ENCODE measurements around the gene CERCAM.

The CERCAM gene, protein sequence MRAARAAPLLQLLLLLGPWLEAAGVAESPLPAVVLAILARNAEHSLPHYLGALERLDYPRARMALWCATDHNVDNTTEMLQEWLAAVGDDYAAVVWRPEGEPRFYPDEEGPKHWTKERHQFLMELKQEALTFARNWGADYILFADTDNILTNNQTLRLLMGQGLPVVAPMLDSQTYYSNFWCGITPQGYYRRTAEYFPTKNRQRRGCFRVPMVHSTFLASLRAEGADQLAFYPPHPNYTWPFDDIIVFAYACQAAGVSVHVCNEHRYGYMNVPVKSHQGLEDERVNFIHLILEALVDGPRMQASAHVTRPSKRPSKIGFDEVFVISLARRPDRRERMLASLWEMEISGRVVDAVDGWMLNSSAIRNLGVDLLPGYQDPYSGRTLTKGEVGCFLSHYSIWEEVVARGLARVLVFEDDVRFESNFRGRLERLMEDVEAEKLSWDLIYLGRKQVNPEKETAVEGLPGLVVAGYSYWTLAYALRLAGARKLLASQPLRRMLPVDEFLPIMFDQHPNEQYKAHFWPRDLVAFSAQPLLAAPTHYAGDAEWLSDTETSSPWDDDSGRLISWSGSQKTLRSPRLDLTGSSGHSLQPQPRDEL

DNA sequence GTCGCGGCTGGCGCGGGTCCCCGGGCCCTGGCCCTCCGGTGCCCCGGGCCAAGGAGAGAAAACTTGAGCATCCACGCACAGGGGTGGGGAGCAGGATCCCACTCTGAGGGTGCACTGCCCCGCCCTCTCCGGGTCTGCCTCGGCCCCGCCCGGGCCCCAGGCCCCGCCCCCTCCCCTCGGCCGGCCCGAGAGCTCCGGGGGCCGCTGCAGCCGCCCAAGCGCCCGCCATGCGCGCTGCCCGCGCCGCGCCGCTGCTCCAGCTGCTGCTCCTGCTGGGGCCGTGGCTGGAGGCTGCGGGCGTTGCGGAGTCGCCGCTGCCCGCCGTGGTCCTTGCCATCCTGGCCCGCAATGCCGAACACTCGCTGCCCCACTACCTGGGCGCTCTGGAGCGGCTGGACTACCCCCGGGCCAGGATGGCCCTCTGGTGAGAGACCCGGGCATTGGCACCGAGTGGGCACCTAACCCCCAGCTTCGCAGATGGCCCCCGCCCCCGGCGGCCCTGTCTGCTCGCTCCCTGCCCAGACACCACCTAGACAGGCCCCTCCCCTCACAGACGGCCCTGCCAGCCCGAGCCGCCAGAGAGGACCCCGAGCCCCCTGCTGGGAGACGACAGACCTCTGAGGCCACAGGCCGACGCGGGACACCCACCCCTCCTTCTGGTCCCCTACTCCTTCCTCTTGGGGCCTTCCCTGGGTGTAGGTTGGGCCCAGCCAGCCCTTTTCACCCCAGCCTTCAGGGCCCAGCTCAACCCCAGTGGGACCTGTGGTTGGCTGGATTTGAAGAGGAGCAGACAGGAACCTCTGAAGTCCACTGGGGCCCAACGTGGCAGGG lies at the start of gene CERCAM:
Gene CERCAM (plus strand): TSS at position 207 of the 831 bp plus-strand sequence. CDS start 21 bp downstream, at position 228.
- peaks cover 14% of the 10 kb centered on the region for H3K4me1 Mint-ChIP-seq (ENCODE audit: low read depth)
- peak within 1 kb of the TSS; percentile 77 for H3K4me3 Mint-ChIP-seq
- no peaks in the 10 kb centered on the region for H3K36me3 Mint-ChIP-seq (ENCODE audit: low read depth)
- peaks cover 22% of the 10 kb centered on the region for H3K27me3 Mint-ChIP-seq
- no peaks in the 10 kb centered on the region for H3K9me3 Mint-ChIP-seq
- no peak within 1 kb of the TSS for H3K27ac Mint-ChIP-seq

DNA sequence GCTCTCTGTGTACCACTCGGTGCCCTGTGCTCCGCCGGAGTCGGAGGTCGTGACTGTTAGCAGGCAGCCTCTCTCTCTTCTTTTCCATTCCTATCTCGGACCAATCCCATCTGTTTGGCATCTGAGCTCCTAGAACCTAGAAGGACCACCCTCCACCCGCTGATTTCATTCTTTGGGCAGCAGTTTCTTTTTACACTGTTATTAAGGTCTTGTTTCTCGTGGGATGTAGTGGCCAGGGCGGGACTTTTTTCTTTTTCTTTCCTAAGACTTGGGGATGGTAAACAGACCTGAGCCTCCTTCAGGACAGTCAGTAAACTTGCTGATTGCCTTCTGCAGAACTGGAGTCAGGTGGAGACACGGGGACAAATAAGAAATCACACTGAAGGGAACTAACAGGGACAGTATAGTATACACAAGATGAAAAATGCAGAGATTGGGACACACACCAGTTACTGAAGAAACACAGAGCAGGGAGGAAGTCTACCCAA lies 49.0 kb upstream of the CERCAM start:
- Mint-ChIP-seq H3K4me3 (peak overlapping the region; percentile 98), H3K27me3 (no peaks in the 10 kb centered on the region)

DNA sequence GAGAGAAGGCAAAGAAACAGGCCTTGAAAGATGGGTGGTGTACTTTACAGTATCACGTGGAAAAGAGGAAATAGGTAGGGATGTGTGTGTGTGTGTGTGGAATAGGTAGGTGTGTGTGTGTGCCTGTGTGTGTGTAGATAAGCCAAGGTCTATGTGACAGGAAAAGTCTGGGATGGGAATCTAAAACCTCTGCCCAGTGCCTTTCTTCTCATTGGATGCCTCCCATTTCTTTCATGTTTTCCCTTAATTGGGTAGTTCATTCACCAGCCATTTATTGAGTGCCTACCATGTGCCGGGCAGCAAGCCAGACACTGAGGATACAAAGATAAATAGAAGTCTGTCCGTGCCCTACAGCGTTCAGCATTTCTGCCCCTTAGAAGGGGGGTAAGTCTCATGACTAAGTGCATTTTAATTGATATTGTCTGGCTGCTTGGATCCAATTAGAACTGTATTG lies 48.4 kb upstream of the CERCAM start:
- Mint-ChIP-seq H3K9me3 (no peaks in the 10 kb centered on the region), H3K36me3 (ENCODE audit: low read depth) (peaks cover 26% of the 10 kb centered on the region), H3K4me1 (ENCODE audit: low read depth) (peaks cover 34% of the 10 kb centered on the region), H3K4me3 (peak overlapping the region; percentile 98), H3K27ac (peak overlapping the region; percentile 95), H3K27me3 (no peaks in the 10 kb centered on the region)

More for the DNA sequence above, 49.0 kb upstream of the CERCAM start:
- peak overlapping the region; percentile 95 for H3K27ac Mint-ChIP-seq
- H3K9me3 Mint-ChIP-seq: no peaks in the 10 kb centered on the region
- peaks cover 26% of the 10 kb centered on the region for H3K36me3 Mint-ChIP-seq (ENCODE audit: low read depth)
- peaks cover 30% of the 10 kb centered on the region for H3K4me1 Mint-ChIP-seq (ENCODE audit: low read depth)

GRCh38 chr9:128372784-128373183 lies 47.9 kb upstream of the CERCAM start:
- H3K4me1 Mint-ChIP-seq (ENCODE audit: low read depth): peaks cover 34% of the 10 kb centered on the region
- H3K9me3 Mint-ChIP-seq: no peaks in the 10 kb centered on the region
- H3K27me3 Mint-ChIP-seq: no peaks in the 10 kb centered on the region
- peak overlapping the region; percentile 95 for H3K27ac Mint-ChIP-seq
- peak overlapping the region; percentile 98 for H3K4me3 Mint-ChIP-seq
- H3K36me3 Mint-ChIP-seq (ENCODE audit: low read depth): peaks cover 26% of the 10 kb centered on the region

GRCh38 chr9:128374221-128374675 lies 46.4 kb upstream of the CERCAM start:
- peaks cover 34% of the 10 kb centered on the region for H3K4me1 Mint-ChIP-seq (ENCODE audit: low read depth)
- no peak overlapping the region for H3K27ac Mint-ChIP-seq
- no peak overlapping the region for H3K4me3 Mint-ChIP-seq
- no peaks in the 10 kb centered on the region for H3K27me3 Mint-ChIP-seq
- peaks cover 35% of the 10 kb centered on the region for H3K36me3 Mint-ChIP-seq (ENCODE audit: low read depth)
- no peaks in the 10 kb centered on the region for H3K9me3 Mint-ChIP-seq

DNA sequence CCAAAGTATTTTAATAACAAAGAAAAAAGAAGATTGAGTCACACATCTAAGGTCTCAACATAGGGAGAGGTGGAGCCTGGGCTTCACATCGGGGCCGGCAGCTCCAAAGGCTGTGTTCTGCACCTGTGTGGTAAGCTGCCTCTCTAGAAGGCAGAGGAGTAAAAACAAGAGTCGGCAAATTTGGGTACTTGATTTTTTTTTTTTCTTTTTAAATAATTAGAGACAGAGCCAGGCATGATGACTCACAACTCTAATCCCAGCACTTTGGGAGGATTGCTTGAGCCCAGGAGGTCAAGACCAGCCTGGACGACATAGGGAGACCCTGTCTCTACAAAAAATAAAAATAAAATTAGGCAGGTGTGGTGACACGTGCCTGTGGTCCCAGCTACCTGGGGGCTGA lies 44.8 kb upstream of the CERCAM start:
- Mint-ChIP-seq H3K36me3 (ENCODE audit: low read depth) (peaks cover 35% of the 10 kb centered on the region), H3K4me3 (no peak overlapping the region), H3K27ac (no peak overlapping the region), H3K4me1 (ENCODE audit: low read depth) (peaks cover 25% of the 10 kb centered on the region), H3K9me3 (no peaks in the 10 kb centered on the region), H3K27me3 (no peaks in the 10 kb centered on the region)

- H3K36me3 Mint-ChIP-seq (ENCODE audit: low read depth): peaks cover 23% of the 10 kb centered on the region
- no peaks in the 10 kb centered on the region for H3K9me3 Mint-ChIP-seq
- no peak overlapping the region for H3K4me3 Mint-ChIP-seq
- H3K27me3 Mint-ChIP-seq: no peaks in the 10 kb centered on the region
- H3K27ac Mint-ChIP-seq: no peak overlapping the region
- no peaks in the 10 kb centered on the region for H3K4me1 Mint-ChIP-seq (ENCODE audit: low read depth)
Measured at GRCh38 chr9:128382261-128382660, 38.4 kb upstream of the CERCAM start.

DNA sequence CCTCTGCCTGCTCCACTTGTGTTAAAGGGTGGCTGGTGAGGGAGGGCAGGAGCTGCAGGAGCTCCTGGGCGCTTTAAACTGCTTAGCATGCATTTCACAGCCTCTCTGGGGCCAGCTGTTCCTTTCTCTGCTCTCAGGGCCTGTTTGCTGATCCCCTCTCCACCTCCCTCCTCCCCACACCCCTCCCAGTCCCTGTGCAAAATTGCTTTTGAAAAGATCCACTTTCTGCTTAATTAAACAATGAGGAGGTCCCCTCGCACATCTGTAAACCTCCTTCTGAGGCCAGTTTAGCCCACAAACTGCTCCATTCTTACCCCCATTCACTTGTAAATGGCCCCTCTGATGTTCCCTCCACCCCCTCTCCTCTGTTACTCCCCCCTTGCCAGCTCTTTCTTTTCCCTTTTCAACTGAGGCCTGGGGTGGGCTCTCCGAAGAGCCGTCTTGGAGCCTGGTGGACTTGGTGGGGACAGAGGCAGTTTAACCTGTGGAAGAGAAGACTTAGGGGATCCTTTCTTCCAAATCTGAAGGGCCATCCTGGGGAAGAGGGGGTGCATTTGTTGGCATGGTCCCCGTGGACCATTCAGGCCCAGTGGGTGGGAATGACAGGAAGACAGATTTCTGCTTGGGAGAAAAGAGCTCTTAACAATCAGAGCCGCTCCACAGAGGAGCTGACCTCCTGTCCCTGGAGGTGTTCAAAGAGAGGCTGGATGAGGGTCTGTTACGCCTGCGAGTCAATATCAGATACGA lies 37.5 kb upstream of the CERCAM start:
- H3K9me3 Mint-ChIP-seq: no peaks in the 10 kb centered on the region
- no peak overlapping the region for H3K27ac Mint-ChIP-seq
- H3K4me3 Mint-ChIP-seq: no peak overlapping the region
- peaks cover 30% of the 10 kb centered on the region for H3K36me3 Mint-ChIP-seq (ENCODE audit: low read depth)
- H3K27me3 Mint-ChIP-seq: no peaks in the 10 kb centered on the region
- no peaks in the 10 kb centered on the region for H3K4me1 Mint-ChIP-seq (ENCODE audit: low read depth)

GRCh38 chr9:128383791-128384190 lies 36.9 kb upstream of the CERCAM start:
- Mint-ChIP-seq H3K4me3 (no peak overlapping the region), H3K4me1 (ENCODE audit: low read depth) (no peaks in the 10 kb centered on the region), H3K27me3 (no peaks in the 10 kb centered on the region), H3K9me3 (no peaks in the 10 kb centered on the region), H3K36me3 (ENCODE audit: low read depth) (peaks cover 26% of the 10 kb centered on the region), H3K27ac (no peak overlapping the region)

DNA sequence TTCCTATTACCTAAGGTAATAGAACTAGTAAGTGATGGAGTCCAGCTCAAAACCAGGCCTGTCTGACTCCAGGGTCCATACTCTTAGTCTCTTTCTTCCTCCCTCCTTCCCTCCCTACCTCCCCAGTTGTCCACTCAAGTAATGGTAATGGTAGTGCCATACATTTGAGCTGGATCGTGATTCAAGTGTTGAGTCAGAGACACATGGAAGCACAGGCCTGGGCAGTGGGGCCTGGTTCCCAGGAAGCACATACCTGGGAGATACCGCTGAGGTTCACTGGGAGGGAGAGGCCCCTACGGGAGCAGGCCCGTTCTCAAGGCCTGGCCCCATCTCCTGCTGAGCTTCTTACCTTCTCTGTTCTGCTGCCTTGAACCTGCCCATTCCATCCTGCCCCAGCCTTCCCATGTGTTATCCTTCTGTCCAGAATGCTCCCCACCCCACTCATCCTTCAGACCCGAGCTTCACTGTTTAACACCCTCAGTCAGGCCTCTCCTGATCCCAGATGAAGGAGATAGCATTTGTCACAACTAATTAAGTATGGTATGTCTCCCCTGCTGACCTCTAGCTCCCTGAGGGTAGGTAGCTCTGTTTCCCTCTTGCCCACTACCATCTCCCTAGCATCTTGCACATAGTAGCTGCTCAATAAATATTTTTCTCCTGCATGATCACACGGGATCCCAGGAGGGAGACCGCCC lies 35.7 kb upstream of the CERCAM start:
- H3K27me3 Mint-ChIP-seq: no peaks in the 10 kb centered on the region
- no peaks in the 10 kb centered on the region for H3K9me3 Mint-ChIP-seq
- H3K4me1 Mint-ChIP-seq (ENCODE audit: low read depth): no peaks in the 10 kb centered on the region
- H3K4me3 Mint-ChIP-seq: no peak overlapping the region
- no peak overlapping the region for H3K27ac Mint-ChIP-seq
- peaks cover 22% of the 10 kb centered on the region for H3K36me3 Mint-ChIP-seq (ENCODE audit: low read depth)

- H3K9me3 Mint-ChIP-seq: no peaks in the 10 kb centered on the region
- no peaks in the 10 kb centered on the region for H3K27me3 Mint-ChIP-seq
- no peak overlapping the region for H3K4me3 Mint-ChIP-seq
- no peaks in the 10 kb centered on the region for H3K4me1 Mint-ChIP-seq (ENCODE audit: low read depth)
- H3K36me3 Mint-ChIP-seq (ENCODE audit: low read depth): peaks cover 22% of the 10 kb centered on the region
- no peak overlapping the region for H3K27ac Mint-ChIP-seq
Measured at GRCh38 chr9:128385496-128386460, 34.9 kb upstream of the CERCAM start.

DNA sequence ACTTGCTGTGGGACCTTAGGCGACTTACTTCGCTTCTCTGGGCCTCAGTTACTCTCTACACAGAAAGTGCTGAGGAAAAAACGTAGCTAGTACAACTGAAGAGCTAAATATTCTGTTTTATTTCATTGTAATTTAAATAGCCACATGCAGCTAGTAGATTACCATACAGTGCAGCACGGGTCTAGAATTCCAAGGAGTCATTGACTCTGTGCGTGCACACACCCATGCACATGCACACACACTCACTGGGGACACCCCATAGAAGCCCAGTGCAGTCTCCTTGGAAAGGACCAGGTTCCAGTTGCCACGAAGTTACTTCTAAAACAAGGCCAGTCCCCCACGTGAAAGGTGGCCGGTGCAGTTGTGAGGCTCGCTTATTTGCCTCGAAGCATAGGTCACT lies 32.5 kb upstream of the CERCAM start:
- peaks cover 26% of the 10 kb centered on the region for H3K36me3 Mint-ChIP-seq (ENCODE audit: low read depth)

More for the DNA sequence above, 32.5 kb upstream of the CERCAM start:
- Mint-ChIP-seq H3K4me1 (ENCODE audit: low read depth) (no peaks in the 10 kb centered on the region), H3K27ac (no peak overlapping the region), H3K4me3 (no peak overlapping the region), H3K9me3 (no peaks in the 10 kb centered on the region), H3K27me3 (no peaks in the 10 kb centered on the region)

Data from stimulated activated naive CD8-positive, alpha-beta T cell treated with anti-CD3 and anti-CD28 coated beads, Interleukin-15, Interleukin-2, amounts not matched to agents 100 ng/mL and 50 ng/mL, for 24 hours (primary cell).